Measurements from ENCODE around the gene ARID1B.

DNA sequence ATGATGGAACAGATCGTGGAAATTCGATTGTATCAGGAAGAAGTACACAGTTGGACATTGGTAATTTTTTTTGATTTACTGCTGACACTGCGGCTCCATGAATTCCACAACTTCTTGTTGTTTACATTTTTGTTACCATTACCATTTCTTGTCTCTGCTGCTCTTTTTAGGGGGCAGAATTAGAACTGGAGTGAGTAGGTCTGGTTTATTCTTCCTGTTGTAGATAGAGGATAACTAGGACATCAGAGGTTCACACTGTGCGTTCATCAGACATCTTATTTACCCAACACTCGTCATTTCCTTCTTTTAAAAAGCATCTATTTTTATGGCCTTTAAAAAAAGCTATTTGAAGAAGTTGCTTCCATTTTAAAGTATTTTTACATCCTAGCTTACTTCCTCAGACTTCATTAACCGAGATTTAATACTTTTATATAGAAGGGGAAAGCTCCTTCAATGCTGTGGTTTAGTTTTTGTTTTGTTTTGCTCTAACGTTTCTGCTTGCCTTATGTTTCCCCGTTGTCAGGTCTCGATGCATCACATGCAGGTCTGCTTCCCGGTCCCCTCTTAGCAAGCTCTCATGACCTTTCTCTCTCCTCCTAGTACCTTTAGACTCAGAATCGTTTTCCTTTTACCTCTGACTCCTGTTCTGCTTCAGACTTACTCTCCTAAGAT lies 139.1 kb downstream of the ARID1B start:
- TF ChIP-seq, protein P1, sequence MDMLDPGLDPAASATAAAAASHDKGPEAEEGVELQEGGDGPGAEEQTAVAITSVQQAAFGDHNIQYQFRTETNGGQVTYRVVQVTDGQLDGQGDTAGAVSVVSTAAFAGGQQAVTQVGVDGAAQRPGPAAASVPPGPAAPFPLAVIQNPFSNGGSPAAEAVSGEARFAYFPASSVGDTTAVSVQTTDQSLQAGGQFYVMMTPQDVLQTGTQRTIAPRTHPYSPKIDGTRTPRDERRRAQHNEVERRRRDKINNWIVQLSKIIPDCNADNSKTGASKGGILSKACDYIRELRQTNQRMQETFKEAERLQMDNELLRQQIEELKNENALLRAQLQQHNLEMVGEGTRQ (CRISPR knock-in tag; IDR thresholded peaks at IDR 0.05) = no peak
- TF ChIP-seq ZNF644 (tag; IDR thresholded peaks at IDR 0.05; ENCODE audit: low read depth) (no peak), ZNF24 (IDR thresholded peaks at IDR 0.05) (no peak), ZNF23 (CRISPR knock-in tag; IDR thresholded peaks at IDR 0.05) (no peak), MAFK (IDR thresholded peaks at IDR 0.05; ENCODE audit: low read length) (no peak), CHD4 (IDR thresholded peaks at IDR 0.05; ENCODE audit: insufficient read depth, insufficient replicate concordance, low read depth, low read length, poor library complexity, severe bottlenecking) (no peak)
- TF ChIP-seq, protein P2, sequence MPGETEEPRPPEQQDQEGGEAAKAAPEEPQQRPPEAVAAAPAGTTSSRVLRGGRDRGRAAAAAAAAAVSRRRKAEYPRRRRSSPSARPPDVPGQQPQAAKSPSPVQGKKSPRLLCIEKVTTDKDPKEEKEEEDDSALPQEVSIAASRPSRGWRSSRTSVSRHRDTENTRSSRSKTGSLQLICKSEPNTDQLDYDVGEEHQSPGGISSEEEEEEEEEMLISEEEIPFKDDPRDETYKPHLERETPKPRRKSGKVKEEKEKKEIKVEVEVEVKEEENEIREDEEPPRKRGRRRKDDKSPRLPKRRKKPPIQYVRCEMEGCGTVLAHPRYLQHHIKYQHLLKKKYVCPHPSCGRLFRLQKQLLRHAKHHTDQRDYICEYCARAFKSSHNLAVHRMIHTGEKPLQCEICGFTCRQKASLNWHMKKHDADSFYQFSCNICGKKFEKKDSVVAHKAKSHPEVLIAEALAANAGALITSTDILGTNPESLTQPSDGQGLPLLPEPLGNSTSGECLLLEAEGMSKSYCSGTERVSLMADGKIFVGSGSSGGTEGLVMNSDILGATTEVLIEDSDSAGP (CRISPR knock-in tag; IDR thresholded peaks at IDR 0.05) = no peak
